K562 (cell line): ENCODE data around the gene MCU. TPM values are rescaled to one million over a fixed set of nuclear protein-coding genes. Genes with fewer than 3 reads are reported as not detected.

ENCODE experiments used
- CHD7 ChIP-seq: fragments of 200-600 bp; sonication (generic); IDR thresholded peaks from one replicate; pipeline ENCODE4 v1.6.1; 2012; ENCODE audit warnings: mild to moderate bottlenecking, low read depth, low read length, inconsistent platforms
- HEY1 ChIP-seq: fragments of 250-450 bp; sonication (Bioruptor Pico); IDR thresholded peaks from 2 replicates; pipeline ENCODE4 v1.5.0; 2020; ENCODE audit warnings: mild to moderate bottlenecking, moderate library complexity, borderline replicate concordance
- LCOR ChIP-seq: sonication (generic); formaldehyde crosslinking; IDR thresholded peaks from 2 replicates; pipeline ENCODE4 v1.8.0; 2022; ENCODE audit warnings: mild to moderate bottlenecking, missing genetic modification reagents
- RBFOX2 ChIP-seq: fragments of 200-400 bp; formaldehyde crosslinking; IDR thresholded peaks from 2 replicates; pipeline ENCODE4 v1.6.1; 2017; ENCODE audit warnings: low read depth, mild to moderate bottlenecking, low read length, moderate library complexity
- SLC30A9 ChIP-seq: fragments of 250-450 bp; sonication (Bioruptor Pico); IDR thresholded peaks from 2 replicates; pipeline ENCODE4 v1.8.0; 2022; ENCODE audit warnings: mild to moderate bottlenecking, moderate library complexity
- TAF15 ChIP-seq: fragments of 200-400 bp; formaldehyde crosslinking; IDR thresholded peaks from 2 replicates; pipeline ENCODE4 v1.6.1; 2017; ENCODE audit warnings: mild to moderate bottlenecking, low read depth, low read length, moderate library complexity
- ZFP30 ChIP-seq: fragments of 250-450 bp; sonication (Bioruptor Pico); IDR thresholded peaks from 2 replicates; pipeline ENCODE4 v1.8.0; 2022; ENCODE audit warnings: moderate library complexity, mild to moderate bottlenecking, inconsistent platforms, borderline replicate concordance
- polyA plus RNA-seq, 8 experiments: library from polyadenylated mRNA; depleted of rRNA in 4 of 8; stranded (reverse) in 5 of 8; unstranded in 3 of 8; fragments of >200 nt; fragmentation: Nextera tagmentation in 2 of 8; fragmentation: Illumina TruSeq in 1 of 8; extraction: Ambion mirVana in 2 of 8; extraction: Trizol in 1 of 8; gene quantifications; 2 replicates each; pipeline versions ENCODE4 v1.2.1 to v1.2.3, GENCODE V29; 2011 to 2014; ENCODE audit warnings: inconsistent platforms in 1 of 8, missing spikeins in 1 of 8
- total RNA-seq, 7 experiments: library from RNA; depleted of rRNA in 6 of 7; stranded (reverse); fragments of >200 nt in 6 of 7; fragmentation: Illumina TruSeq in 2 of 7; extraction: Trizol in 2 of 7; gene quantifications; 2 replicates each; pipeline versions ENCODE4 v1.2.1 to v1.2.3, GENCODE V29; 2011 to 2021; ENCODE audit warnings: low replicate concordance in 1 of 7
- TF ChIP-seq, protein P1 (sequence below): sonication (generic); formaldehyde crosslinking; IDR thresholded peaks from 2 replicates; pipeline ENCODE4 v1.8.0; 2022; ENCODE audit warnings: mild to moderate bottlenecking, missing genetic modification reagents
- TF ChIP-seq, protein P2 (sequence below): fragments of 250-450 bp; sonication (Bioruptor Pico); IDR thresholded peaks from 2 replicates; pipeline ENCODE4 v1.5.0; 2021; ENCODE audit warnings: mild to moderate bottlenecking, borderline replicate concordance

MCU gene
- total and polyA plus RNA-seq, 9 of the 15 experiments (the other 6 are each of a cell fraction or from before 2014, with no cell fraction given) = 8.2 to 88.8 (median 21.3) TPM

DNA sequence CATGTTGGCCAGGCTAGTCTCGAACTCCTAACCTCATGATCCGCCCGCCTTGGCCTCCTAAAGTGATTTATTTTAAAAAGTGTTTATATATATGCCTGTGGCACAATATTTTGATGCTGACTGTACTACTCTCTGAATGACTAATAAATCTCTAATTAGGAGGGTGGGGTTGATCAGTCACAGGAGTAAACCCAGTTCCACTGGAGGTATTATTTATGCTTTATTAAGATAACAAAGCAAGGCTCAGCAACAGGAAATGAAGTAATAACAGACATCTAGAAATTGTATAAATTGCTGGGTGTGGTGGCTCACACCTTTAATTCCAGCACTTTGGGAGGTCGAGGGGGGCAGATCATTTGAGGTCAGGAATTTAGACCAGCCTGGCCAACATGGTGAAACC is 26.0 kb upstream of the MCU start (continued):
- no peak for TF ChIP-seq CHD7
- TF ChIP-seq TAF15 = no peak
- TF ChIP-seq HEY1 = no peak
- no peak for TF ChIP-seq RBFOX2
- TF ChIP-seq ZFP30 (CRISPR knock-in tag) = no peak
- TF ChIP-seq, protein P1, sequence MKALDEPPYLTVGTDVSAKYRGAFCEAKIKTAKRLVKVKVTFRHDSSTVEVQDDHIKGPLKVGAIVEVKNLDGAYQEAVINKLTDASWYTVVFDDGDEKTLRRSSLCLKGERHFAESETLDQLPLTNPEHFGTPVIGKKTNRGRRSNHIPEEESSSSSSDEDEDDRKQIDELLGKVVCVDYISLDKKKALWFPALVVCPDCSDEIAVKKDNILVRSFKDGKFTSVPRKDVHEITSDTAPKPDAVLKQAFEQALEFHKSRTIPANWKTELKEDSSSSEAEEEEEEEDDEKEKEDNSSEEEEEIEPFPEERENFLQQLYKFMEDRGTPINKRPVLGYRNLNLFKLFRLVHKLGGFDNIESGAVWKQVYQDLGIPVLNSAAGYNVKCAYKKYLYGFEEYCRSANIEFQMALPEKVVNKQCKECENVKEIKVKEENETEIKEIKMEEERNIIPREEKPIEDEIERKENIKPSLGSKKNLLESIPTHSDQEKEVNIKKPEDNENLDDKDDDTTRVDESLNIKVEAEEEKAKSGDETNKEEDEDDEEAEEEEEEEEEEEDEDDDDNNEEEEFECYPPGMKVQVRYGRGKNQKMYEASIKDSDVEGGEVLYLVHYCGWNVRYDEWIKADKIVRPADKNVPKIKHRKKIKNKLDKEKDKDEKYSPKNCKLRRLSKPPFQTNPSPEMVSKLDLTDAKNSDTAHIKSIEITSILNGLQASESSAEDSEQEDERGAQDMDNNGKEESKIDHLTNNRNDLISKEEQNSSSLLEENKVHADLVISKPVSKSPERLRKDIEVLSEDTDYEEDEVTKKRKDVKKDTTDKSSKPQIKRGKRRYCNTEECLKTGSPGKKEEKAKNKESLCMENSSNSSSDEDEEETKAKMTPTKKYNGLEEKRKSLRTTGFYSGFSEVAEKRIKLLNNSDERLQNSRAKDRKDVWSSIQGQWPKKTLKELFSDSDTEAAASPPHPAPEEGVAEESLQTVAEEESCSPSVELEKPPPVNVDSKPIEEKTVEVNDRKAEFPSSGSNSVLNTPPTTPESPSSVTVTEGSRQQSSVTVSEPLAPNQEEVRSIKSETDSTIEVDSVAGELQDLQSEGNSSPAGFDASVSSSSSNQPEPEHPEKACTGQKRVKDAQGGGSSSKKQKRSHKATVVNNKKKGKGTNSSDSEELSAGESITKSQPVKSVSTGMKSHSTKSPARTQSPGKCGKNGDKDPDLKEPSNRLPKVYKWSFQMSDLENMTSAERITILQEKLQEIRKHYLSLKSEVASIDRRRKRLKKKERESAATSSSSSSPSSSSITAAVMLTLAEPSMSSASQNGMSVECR (CRISPR knock-in tag) = no peak
- TF ChIP-seq, protein P2, sequence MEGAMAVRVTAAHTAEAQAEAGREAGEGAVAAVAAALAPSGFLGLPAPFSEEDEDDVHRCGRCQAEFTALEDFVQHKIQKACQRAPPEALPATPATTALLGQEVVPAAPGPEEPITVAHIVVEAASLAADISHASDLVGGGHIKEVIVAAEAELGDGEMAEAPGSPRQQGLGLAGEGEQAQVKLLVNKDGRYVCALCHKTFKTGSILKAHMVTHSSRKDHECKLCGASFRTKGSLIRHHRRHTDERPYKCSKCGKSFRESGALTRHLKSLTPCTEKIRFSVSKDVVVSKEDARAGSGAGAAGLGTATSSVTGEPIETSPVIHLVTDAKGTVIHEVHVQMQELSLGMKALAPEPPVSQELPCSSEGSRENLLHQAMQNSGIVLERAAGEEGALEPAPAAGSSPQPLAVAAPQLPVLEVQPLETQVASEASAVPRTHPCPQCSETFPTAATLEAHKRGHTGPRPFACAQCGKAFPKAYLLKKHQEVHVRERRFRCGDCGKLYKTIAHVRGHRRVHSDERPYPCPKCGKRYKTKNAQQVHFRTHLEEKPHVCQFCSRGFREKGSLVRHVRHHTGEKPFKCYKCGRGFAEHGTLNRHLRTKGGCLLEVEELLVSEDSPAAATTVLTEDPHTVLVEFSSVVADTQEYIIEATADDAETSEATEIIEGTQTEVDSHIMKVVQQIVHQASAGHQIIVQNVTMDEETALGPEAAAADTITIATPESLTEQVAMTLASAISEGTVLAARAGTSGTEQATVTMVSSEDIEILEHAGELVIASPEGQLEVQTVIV = no peak
- TF ChIP-seq LCOR (CRISPR knock-in tag) = no peak
- no peak for TF ChIP-seq SLC30A9 (CRISPR knock-in tag)
